ENCODE results near the gene SELENBP1.
A peak's percentile ranks its signal among the peaks of the same experiment; 100 is the strongest.

Gene SELENBP1

DNA sequence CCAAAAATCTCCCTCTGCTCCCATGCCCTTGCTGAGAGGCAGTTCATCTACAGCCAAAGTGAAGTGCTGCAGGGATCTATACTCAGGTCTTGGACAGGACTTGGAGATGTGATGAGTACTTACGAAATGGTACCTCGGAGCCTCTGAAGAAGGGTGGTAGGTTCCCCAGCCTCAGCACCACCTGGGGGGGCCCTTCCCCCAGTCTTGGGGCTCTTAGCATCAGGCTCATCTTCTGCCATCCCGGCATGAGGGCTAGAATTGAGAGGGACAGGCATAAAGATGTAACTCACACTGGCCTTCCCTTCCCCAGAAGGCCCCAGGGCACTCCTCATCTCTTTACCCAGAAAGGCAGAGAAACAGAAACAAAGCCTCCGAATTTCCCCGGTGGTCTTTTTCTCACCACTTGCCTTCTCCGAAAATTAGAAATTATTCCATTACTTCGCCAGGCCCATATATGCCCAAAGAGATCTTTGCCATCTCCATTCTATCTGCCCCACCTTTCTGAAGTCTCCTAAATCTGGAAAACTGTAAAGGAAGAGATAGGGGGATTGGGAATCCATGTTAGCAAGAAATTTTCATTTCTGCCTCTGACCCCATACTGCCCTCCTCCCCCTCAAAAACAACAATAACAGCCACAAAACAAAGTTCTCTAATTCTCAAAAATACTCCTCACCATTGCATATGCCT lies 26.3 kb downstream of the SELENBP1 start:
- H3K27ac ChIP-seq (ENCODE audit: insufficient read depth in 1 of 2, low read depth in 1 of 2, low read length in 2 of 2, poor library complexity in 1 of 2, severe bottlenecking in 2 of 2), result peak overlapping the region; percentile 99 to 100
- H3K4me3 ChIP-seq (ENCODE audit: control insufficient read depth in 1 of 7, extremely low read depth in 1 of 7, insufficient read depth in 4 of 7, low read depth in 2 of 7, low read length in 6 of 7), result peak overlapping the region in 6 of 7 experiments; percentile 68 to 84 (median 74)
- H3K27me3 ChIP-seq (replicated peaks in 2 of 5; ENCODE audit: control insufficient read depth in 4 of 5, insufficient read depth in 5 of 5, low read length in 4 of 5), result no peaks in the 10 kb centered on the region
- peaks cover 0 to 5% (median 0%) of the 10 kb centered on the region in 5 experiments for H3K9me3 ChIP-seq (ENCODE audit: control extremely low read depth in 1 of 5, control insufficient read depth in 4 of 5, insufficient read depth in 2 of 5, low read depth in 1 of 5, low read length in 4 of 5)
- H3K4me1 ChIP-seq (ENCODE audit: control extremely low read depth in 1 of 4, control insufficient read depth in 4 of 4, insufficient read depth in 4 of 4, low read length in 3 of 4), result peaks cover 16 to 28% (median 25%) of the 10 kb centered on the region in 4 experiments
- DNase-seq, result peak in 2 of 3 donors; percentile 14 to 17
- ChIA-PET POLR2A (no interaction called here), CTCF (interaction anchor here (1.6 to 28.0 kb wide), 3 partner anchors 10 to 55 kb away, joined by 3 to 644 read pairs (median 5); partner anchors contain the start of gene PI4KB)
- 33% methylated on average over 7 of the region's 7 CpGs for WGBS (ENCODE audit: insufficient coverage)
- peaks cover 16 to 39% (median 36%) of the 10 kb centered on the region in 4 experiments for H3K36me3 ChIP-seq (ENCODE audit: control insufficient read depth in 4 of 4, insufficient read depth in 4 of 4, low read length in 3 of 4)

DNA sequence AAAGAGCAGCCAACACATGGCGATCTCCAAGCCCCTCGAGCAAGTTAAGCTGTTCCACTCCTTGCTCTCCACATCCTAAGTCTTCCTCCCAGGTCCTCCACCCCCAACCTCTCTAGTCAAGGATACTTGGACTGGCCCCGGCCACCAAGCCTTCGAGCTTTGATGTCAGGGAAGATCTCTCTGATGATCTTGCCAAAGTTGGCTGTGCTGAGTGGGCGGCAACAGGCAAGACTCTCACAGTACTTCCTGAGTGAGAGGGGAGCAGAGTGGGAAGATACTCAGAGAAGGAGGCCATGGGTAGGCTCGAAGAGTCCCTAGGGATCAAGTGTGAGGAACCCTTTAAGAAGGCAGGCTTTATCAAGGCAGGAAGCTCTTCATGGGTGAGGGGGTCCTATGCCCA lies 28.2 kb downstream of the SELENBP1 start:
- CTCF ChIA-PET, result interaction anchor here (1.6 to 28.0 kb wide), 3 partner anchors 8 to 53 kb away, joined by 5 to 644 read pairs (median 50); partner anchors contain the start of genes PI4KB and PSMB4
- H3K4me1 ChIP-seq (ENCODE audit: control extremely low read depth in 1 of 4, control insufficient read depth in 4 of 4, insufficient read depth in 4 of 4, low read length in 3 of 4), result peaks cover 16 to 35% (median 27%) of the 10 kb centered on the region in 4 experiments
- POLR2A ChIA-PET, result interaction anchor here (0.9 kb wide), 1 partner anchor 17 kb away, joined by 5 read pairs; the partner anchor contains the start of gene PI4KB
- H3K36me3 ChIP-seq (ENCODE audit: control insufficient read depth in 4 of 4, insufficient read depth in 4 of 4, low read length in 3 of 4), result peaks cover 16 to 39% (median 36%) of the 10 kb centered on the region in 4 experiments
- peak overlapping the region; percentile 2 to 57 for H3K27ac ChIP-seq (ENCODE audit: insufficient read depth in 1 of 2, low read depth in 1 of 2, low read length in 2 of 2, poor library complexity in 1 of 2, severe bottlenecking in 2 of 2)
- WGBS (ENCODE audit: insufficient coverage), result 93% methylated on average over 4 of the region's 6 CpGs
- no peaks in the 10 kb centered on the region for H3K27me3 ChIP-seq (replicated peaks in 2 of 5; ENCODE audit: control insufficient read depth in 4 of 5, insufficient read depth in 5 of 5, low read length in 4 of 5)
- no peak for DNase-seq
- no peaks in the 10 kb centered on the region for H3K9me3 ChIP-seq (ENCODE audit: control extremely low read depth in 1 of 5, control insufficient read depth in 4 of 5, insufficient read depth in 2 of 5, low read depth in 1 of 5, low read length in 4 of 5)
- no peak overlapping the region for H3K4me3 ChIP-seq (ENCODE audit: control insufficient read depth in 1 of 7, extremely low read depth in 1 of 7, insufficient read depth in 4 of 7, low read depth in 2 of 7, low read length in 6 of 7)

DNA sequence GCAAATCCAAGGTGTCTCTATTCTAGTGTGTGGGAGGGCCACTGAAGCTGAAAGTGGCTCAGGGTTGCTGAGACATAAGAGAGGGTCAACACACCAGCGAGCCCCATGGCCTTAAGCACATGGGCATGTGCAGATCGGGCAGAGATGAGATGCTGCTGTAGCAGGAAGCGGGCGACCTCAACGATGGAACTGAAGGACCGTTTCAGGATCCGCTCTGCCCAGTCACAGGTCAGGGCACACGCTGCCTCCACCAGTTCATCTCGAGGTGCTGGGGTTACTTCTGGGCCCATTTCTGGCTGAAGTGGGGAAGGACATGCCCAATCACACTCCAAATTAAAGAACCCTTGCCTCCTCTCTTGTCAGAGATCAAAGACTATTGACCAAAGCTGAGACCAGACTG lies 28.9 kb downstream of the SELENBP1 start:
- POLR2A ChIA-PET, result interaction anchor here (0.9 kb wide), 1 partner anchor 16 kb away, joined by 5 read pairs; the partner anchor contains the start of gene PI4KB
- H3K4me1 ChIP-seq (ENCODE audit: control extremely low read depth in 1 of 4, control insufficient read depth in 4 of 4, insufficient read depth in 4 of 4, low read length in 3 of 4), result peaks cover 16 to 35% (median 27%) of the 10 kb centered on the region in 4 experiments
- H3K9me3 ChIP-seq (ENCODE audit: control extremely low read depth in 1 of 5, control insufficient read depth in 4 of 5, insufficient read depth in 2 of 5, low read depth in 1 of 5, low read length in 4 of 5), result no peaks in the 10 kb centered on the region
- 73% methylated on average over 9 of the region's 9 CpGs for WGBS (ENCODE audit: insufficient coverage)
- peaks cover 16 to 39% (median 36%) of the 10 kb centered on the region in 4 experiments for H3K36me3 ChIP-seq (ENCODE audit: control insufficient read depth in 4 of 4, insufficient read depth in 4 of 4, low read length in 3 of 4)
- no peak overlapping the region for H3K4me3 ChIP-seq (ENCODE audit: control insufficient read depth in 1 of 7, extremely low read depth in 1 of 7, insufficient read depth in 4 of 7, low read depth in 2 of 7, low read length in 6 of 7)
- DNase-seq, result no peak
- CTCF ChIA-PET, result interaction anchor here (6.3 to 28.0 kb wide), 2 partner anchors 31 to 54 kb away, joined by 50 to 644 read pairs; partner anchors contain the start of genes PI4KB and PSMB4
- peak overlapping the region in 1 of 2 experiments; percentile 57 for H3K27ac ChIP-seq (ENCODE audit: insufficient read depth in 1 of 2, low read depth in 1 of 2, low read length in 2 of 2, poor library complexity in 1 of 2, severe bottlenecking in 2 of 2)
- H3K27me3 ChIP-seq (replicated peaks in 2 of 5; ENCODE audit: control insufficient read depth in 4 of 5, insufficient read depth in 5 of 5, low read length in 4 of 5), result no peaks in the 10 kb centered on the region

DNA sequence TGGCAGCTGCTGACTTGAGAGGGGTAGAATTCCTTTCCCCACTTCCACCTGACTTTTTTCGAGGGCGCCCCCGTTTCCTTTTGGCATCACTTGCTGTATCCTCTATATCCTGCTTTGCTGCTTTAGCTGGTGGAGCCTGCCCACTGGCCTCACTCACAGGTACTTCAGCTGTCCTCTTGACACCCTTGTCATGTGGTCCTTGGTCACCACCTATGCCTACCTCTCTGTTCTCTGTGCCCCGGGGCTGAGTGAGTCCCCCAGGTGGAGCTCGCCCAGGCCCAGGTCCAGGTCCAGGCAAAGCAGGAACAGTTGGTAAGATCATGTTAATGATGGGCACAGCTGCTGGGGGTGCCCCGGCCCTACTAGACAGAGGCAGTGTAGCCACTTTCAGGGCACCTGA lies 29.9 kb downstream of the SELENBP1 start:
- POLR2A ChIA-PET, result no interaction called here
- H3K27ac ChIP-seq (ENCODE audit: insufficient read depth in 1 of 2, low read depth in 1 of 2, low read length in 2 of 2, poor library complexity in 1 of 2, severe bottlenecking in 2 of 2), result peak overlapping the region in 1 of 2 experiments; percentile 49

DNA sequence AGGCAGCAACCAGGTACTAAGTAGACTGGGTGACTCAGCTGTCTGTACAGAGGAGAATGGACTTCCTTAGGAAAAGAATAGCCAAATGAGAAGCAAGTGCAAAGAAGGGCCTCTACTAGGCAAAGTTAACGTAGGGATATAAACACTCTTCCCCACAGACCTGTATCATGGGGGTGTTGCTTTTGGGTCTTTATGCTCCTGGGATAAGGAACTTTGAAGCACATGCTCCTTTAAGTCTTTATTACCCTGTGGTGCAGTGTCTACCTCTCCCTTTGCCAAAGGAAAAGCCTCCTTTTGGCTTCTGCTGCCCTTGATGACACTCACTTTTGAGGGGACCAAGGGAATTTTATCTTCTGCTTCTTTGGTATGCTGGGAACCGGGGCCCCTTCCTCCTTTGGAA lies 30.5 kb downstream of the SELENBP1 start:
- Histone ChIP-seq H3K27ac (ENCODE audit: insufficient read depth in 1 of 2, low read depth in 1 of 2, low read length in 2 of 2, poor library complexity in 1 of 2, severe bottlenecking in 2 of 2) (peak overlapping the region in 1 of 2 experiments; percentile 49), H3K4me3 (ENCODE audit: control insufficient read depth in 1 of 7, extremely low read depth in 1 of 7, insufficient read depth in 4 of 7, low read depth in 2 of 7, low read length in 6 of 7) (no peak overlapping the region), H3K27me3 (replicated peaks in 2 of 5; ENCODE audit: control insufficient read depth in 4 of 5, insufficient read depth in 5 of 5, low read length in 4 of 5) (no peaks in the 10 kb centered on the region), H3K36me3 (ENCODE audit: control insufficient read depth in 4 of 4, insufficient read depth in 4 of 4, low read length in 3 of 4) (peaks cover 16 to 39% (median 36%) of the 10 kb centered on the region in 4 experiments), H3K4me1 (ENCODE audit: control extremely low read depth in 1 of 4, control insufficient read depth in 4 of 4, insufficient read depth in 4 of 4, low read length in 3 of 4) (peaks cover 8 to 25% (median 20%) of the 10 kb centered on the region in 4 experiments), H3K9me3 (ENCODE audit: control extremely low read depth in 1 of 5, control insufficient read depth in 4 of 5, insufficient read depth in 2 of 5, low read depth in 1 of 5, low read length in 4 of 5) (no peaks in the 10 kb centered on the region)
- no peak for DNase-seq
- 100% methylated on average over 1 of the region's 2 CpGs for WGBS (ENCODE audit: insufficient coverage)
- POLR2A ChIA-PET, result no interaction called here
- CTCF ChIA-PET, result interaction anchor here (1.2 to 28.0 kb wide), 3 partner anchors 29 to 90 kb away, joined by 3 to 644 read pairs (median 50); partner anchors contain the start of genes PI4KB and PSMB4

More for the DNA sequence above, 29.9 kb downstream of the SELENBP1 start:
- DNase-seq, result no peak
- Histone ChIP-seq H3K36me3 (ENCODE audit: control insufficient read depth in 4 of 4, insufficient read depth in 4 of 4, low read length in 3 of 4) (peaks cover 16 to 39% (median 36%) of the 10 kb centered on the region in 4 experiments), H3K9me3 (ENCODE audit: control extremely low read depth in 1 of 5, control insufficient read depth in 4 of 5, insufficient read depth in 2 of 5, low read depth in 1 of 5, low read length in 4 of 5) (no peaks in the 10 kb centered on the region), H3K4me3 (ENCODE audit: control insufficient read depth in 1 of 7, extremely low read depth in 1 of 7, insufficient read depth in 4 of 7, low read depth in 2 of 7, low read length in 6 of 7) (no peak overlapping the region), H3K4me1 (ENCODE audit: control extremely low read depth in 1 of 4, control insufficient read depth in 4 of 4, insufficient read depth in 4 of 4, low read length in 3 of 4) (peaks cover 10 to 28% (median 21%) of the 10 kb centered on the region in 4 experiments), H3K27me3 (replicated peaks in 2 of 5; ENCODE audit: control insufficient read depth in 4 of 5, insufficient read depth in 5 of 5, low read length in 4 of 5) (no peaks in the 10 kb centered on the region)
- WGBS (ENCODE audit: insufficient coverage), result 84% methylated on average over 6 of the region's 6 CpGs
- CTCF ChIA-PET, result interaction anchor here (1.2 to 28.0 kb wide), 3 partner anchors 30 to 91 kb away, joined by 3 to 644 read pairs (median 50); partner anchors contain the start of genes PI4KB and PSMB4

DNA sequence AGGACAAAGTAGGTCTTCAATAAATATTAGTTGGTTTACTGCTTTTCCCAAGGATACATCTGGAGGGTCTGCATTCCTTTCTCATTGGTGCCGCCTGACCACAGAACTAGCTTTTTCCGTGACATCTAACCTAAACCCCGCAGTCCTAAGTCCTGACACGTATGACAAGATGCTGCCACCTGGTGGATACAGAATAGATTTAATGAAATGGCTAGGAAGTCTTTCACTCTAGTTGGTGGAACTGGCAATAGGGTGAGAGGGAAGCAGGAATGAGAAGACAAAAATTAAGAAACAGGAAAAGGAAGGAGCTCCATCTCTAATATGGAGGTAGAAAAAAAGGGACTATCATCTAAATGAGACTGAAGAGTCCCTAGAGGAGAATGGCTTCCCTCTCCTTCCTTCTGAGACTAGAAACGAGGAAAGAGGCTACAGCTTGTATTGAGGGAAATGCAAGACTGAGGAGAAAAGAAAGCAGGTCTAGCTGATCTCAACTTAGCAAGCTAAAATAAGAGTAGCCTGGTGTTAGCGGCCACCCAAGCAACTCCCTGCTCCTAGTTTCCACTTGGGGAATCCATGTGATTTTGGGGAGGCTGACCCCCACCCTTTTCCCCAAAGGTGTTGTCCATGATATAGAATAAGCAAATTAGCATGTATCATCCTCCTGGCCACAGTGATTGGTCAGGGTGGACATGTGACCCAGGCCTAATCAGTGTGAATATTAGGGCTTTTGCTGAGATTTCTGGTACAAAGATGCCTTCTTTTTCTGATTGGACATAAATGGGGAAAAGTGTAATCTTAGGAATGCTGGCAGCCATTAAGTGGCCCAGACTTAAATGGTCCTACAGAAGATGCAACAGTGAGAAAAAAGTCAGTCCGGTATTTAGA lies 31.4 kb downstream of the SELENBP1 start:
- POLR2A ChIA-PET, result interaction anchor here (0.6 to 1.5 kb wide), 6 partner anchors 11 to 58 kb away, joined by 3 to 5 read pairs (median 4); partner anchors contain the start of gene PSMB4
- Histone ChIP-seq H3K36me3 (ENCODE audit: control insufficient read depth in 4 of 4, insufficient read depth in 4 of 4, low read length in 3 of 4) (peaks cover 16 to 39% (median 36%) of the 10 kb centered on the region in 4 experiments), H3K27me3 (replicated peaks in 2 of 5; ENCODE audit: control insufficient read depth in 4 of 5, insufficient read depth in 5 of 5, low read length in 4 of 5) (no peaks in the 10 kb centered on the region), H3K27ac (ENCODE audit: insufficient read depth in 1 of 2, low read depth in 1 of 2, low read length in 2 of 2, poor library complexity in 1 of 2, severe bottlenecking in 2 of 2) (peak overlapping the region in 1 of 2 experiments; percentile 27), H3K9me3 (ENCODE audit: control extremely low read depth in 1 of 5, control insufficient read depth in 4 of 5, insufficient read depth in 2 of 5, low read depth in 1 of 5, low read length in 4 of 5) (no peaks in the 10 kb centered on the region), H3K4me1 (ENCODE audit: control extremely low read depth in 1 of 4, control insufficient read depth in 4 of 4, insufficient read depth in 4 of 4, low read length in 3 of 4) (peaks cover 7 to 21% (median 15%) of the 10 kb centered on the region in 4 experiments), H3K4me3 (ENCODE audit: control insufficient read depth in 1 of 7, extremely low read depth in 1 of 7, insufficient read depth in 4 of 7, low read depth in 2 of 7, low read length in 6 of 7) (peak overlapping the region in 1 of 7 experiments; percentile 26)
- peak; percentile 78 to 85 (median 85) for DNase-seq
- 25% methylated on average over 3 of the region's 7 CpGs for WGBS (ENCODE audit: insufficient coverage)
- CTCF ChIA-PET, result interaction anchor here (0.7 to 28.0 kb wide), 18 partner anchors 9 to 1116 kb away, joined by 3 to 644 read pairs (median 4); partner anchors contain the start of genes PI4KB, PSMB4 and ZNF687

Measured in common myeloid progenitor, CD34-positive (primary cell).